Tibial nerve (tissue), 4 donors: ENCODE results near the gene TRIM17. TPM values are rescaled to one million over a fixed set of nuclear protein-coding genes. Genes with fewer than 3 reads are reported as not detected.

Source experiments
- DNase-seq, 2 donors: peaks; one replicate each; pipeline ENCODE4 v3.0.0-alpha.2; 2019; ENCODE audit warnings: low spot score in 2 of 2
- H3K27ac ChIP-seq, 4 donors: fragments of 200-600 bp; sonication (generic) in 3 of 4; one replicate each; pipeline ENCODE4 v1.5.1; 2017 to 2019; ENCODE audit warnings: mild to moderate bottlenecking in 1 of 4
- H3K27me3 ChIP-seq, 2 donors: fragments of 200-600 bp; sonication (generic) in 1 of 2; one replicate each; pipeline versions ENCODE4 v1.5.1 to v1.6.0; 2017 to 2019
- H3K36me3 ChIP-seq, 3 donors: fragments of 200-600 bp; sonication (generic); one replicate each; pipeline ENCODE4 v1.5.1; 2018 to 2019
- H3K4me1 ChIP-seq, 4 donors: fragments of 200-600 bp; sonication (generic) in 3 of 4; one replicate each; pipeline ENCODE4 v1.5.1; 2017 to 2019
- H3K4me3 ChIP-seq, 4 donors: fragments of 200-600 bp; sonication (generic) in 3 of 4; one replicate each; pipeline ENCODE4 v1.5.1; 2017 to 2019; ENCODE audit warnings: mild to moderate bottlenecking in 1 of 4, moderate library complexity in 1 of 4
- H3K9me3 ChIP-seq, 4 donors: fragments of 200-600 bp; sonication (generic) in 3 of 4; one replicate each; pipeline ENCODE4 v1.5.1; 2017 to 2019
- EP300 ChIP-seq, 2 donors: sonication (generic); formaldehyde crosslinking; IDR thresholded peaks; one replicate each; pipeline ENCODE4 v1.6.1; 2017; ENCODE audit warnings: antibody characterized with exemption in 2 of 2, mild to moderate bottlenecking in 1 of 2
- POLR2A ChIP-seq, 2 donors: fragments of 450-650 bp; IDR thresholded peaks; one replicate each; pipeline ENCODE4 v1.6.1; 2017; ENCODE audit warnings: antibody characterized with exemption in 2 of 2, mild to moderate bottlenecking in 2 of 2, moderate library complexity in 2 of 2
- WGBS, 2 donors: methylation state at CpG; one replicate each; pipeline ENCODE4 v1.1.5; 2018; 5-methylcytosine and 5-hydroxymethylcytosine counted together
- total RNA-seq, 4 donors: library from RNA; depleted of rRNA; stranded (reverse); fragments of >200 nt; gene quantifications; one replicate each; pipeline ENCODE4 v1.1.0, GENCODE V29; 2016
- TF ChIP-seq, protein P1 (sequence below), 5 experiments: fragments of 200-600 bp in 3 of 5; fragments of 450-650 bp in 2 of 5; sonication (generic) in 3 of 5; IDR thresholded peaks; one replicate each; pipeline ENCODE4 v1.5.1; 2016 to 2019; ENCODE audit warnings: antibody characterized with exemption in 5 of 5, mild to moderate bottlenecking in 3 of 5, moderate library complexity in 2 of 5

The TRIM17 gene
- total RNA-seq, 4 donors from 2014 or later = 0.63 to 4.2 (median 1.4) TPM; not detected in 1

DNA sequence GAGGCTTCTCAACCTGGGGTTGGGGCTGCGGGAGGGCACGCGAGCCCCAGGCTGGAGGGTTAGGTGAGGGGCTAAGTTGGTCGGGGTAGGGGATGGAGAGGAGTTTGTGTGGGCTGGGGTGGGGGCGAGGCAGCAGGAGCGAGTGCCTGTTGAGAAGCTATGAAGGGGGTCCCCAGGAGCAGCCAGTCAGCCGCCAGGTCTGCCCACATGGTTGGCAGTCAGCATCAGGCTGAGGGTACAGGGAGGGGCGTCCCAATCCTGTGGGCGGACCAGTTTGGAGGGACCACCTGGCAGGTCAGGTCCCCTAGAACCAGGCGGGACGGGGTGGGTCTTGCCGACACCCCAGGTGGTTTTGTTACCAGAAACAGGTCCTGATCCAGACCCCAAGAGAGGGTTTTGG, 400 bp upstream of the TRIM17 start:
- H3K36me3 ChIP-seq = no peaks in the 10 kb centered on the region
- WGBS, 2 donors = 25 to 30% methylated on average over 12 of the region's 12 CpGs
- H3K9me3 ChIP-seq = no peaks in the 10 kb centered on the region
- peak overlapping the region in 3 of 4 donors; percentile 40 to 63 (median 57) for H3K4me3 ChIP-seq
- peaks cover 0 to 37% of the 10 kb centered on the region in 2 donors for H3K27me3 ChIP-seq
- no peak for DNase-seq
- H3K27ac ChIP-seq = no peak overlapping the region
- TF ChIP-seq POLR2A (IDR thresholded peaks at IDR 0.05) = no peak
- TF ChIP-seq EP300 (IDR thresholded peaks at IDR 0.05) = no peak
- TF ChIP-seq, protein P1, sequence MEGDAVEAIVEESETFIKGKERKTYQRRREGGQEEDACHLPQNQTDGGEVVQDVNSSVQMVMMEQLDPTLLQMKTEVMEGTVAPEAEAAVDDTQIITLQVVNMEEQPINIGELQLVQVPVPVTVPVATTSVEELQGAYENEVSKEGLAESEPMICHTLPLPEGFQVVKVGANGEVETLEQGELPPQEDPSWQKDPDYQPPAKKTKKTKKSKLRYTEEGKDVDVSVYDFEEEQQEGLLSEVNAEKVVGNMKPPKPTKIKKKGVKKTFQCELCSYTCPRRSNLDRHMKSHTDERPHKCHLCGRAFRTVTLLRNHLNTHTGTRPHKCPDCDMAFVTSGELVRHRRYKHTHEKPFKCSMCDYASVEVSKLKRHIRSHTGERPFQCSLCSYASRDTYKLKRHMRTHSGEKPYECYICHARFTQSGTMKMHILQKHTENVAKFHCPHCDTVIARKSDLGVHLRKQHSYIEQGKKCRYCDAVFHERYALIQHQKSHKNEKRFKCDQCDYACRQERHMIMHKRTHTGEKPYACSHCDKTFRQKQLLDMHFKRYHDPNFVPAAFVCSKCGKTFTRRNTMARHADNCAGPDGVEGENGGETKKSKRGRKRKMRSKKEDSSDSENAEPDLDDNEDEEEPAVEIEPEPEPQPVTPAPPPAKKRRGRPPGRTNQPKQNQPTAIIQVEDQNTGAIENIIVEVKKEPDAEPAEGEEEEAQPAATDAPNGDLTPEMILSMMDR (IDR thresholded peaks at IDR 0.05) = no peak
- H3K4me1 ChIP-seq = peaks cover 0 to 30% (median 18%) of the 10 kb centered on the region in 4 donors

DNA sequence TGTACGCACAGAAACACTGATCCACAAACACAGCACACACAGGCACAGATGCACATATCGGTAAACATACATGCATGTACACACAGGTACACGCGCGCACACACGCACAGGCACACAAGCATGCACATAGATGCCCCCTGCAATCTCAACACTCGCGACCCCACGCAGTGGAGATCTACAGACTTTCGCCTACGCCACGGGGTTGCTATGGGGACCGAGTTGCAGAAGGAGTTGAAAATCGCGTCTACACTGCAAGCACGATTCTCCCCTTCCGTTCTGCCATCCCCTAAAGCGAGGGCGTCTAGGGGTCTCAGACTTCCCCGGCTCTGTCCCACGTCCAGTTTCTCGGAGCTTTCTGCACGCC, 826 bp downstream of the TRIM17 start:
- WGBS, 2 donors = 17 to 22% methylated on average over 16 to 23 of the region's 23 CpGs
- Histone ChIP-seq H3K9me3 (no peaks in the 10 kb centered on the region), H3K27me3 (peaks cover 0 to 37% of the 10 kb centered on the region in 2 donors), H3K4me3 (peak overlapping the region; percentile 14 to 63 (median 48)), H3K36me3 (peaks cover 0 to 4% (median 0%) of the 10 kb centered on the region in 3 donors), H3K4me1 (peaks cover 0 to 30% (median 18%) of the 10 kb centered on the region in 4 donors), H3K27ac (peak overlapping the region in 1 of 4 donors; percentile 56)
- no peak for DNase-seq
- TF ChIP-seq EP300 (IDR thresholded peaks at IDR 0.05) (no peak), POLR2A (IDR thresholded peaks at IDR 0.05) (no peak)
- TF ChIP-seq, protein P1 (IDR thresholded peaks at IDR 0.05) = no peak

DNA sequence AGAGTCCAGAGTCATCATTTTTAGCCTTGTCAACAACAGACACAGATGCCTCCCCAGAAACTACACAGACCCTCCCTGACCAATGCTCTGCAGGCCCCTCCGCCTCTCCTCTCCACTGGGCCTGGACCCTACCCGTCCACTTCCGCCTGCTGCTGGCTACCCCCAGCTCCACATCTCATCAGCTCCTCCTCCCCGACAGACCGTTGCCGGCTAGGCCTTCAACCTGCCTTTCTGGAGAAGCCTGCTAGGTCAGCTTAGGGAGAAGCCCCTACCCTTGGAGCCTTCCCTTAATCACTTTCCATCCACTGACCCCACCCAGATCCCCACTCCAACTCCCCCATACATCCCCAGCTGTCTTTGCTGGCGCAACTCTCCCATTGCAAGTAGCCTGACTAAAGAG, 1.4 kb downstream of the TRIM17 start:
- TF ChIP-seq, protein P1 (IDR thresholded peaks at IDR 0.05) = no peak
- TF ChIP-seq EP300 (IDR thresholded peaks at IDR 0.05) (no peak), POLR2A (IDR thresholded peaks at IDR 0.05) (no peak)
- Histone ChIP-seq H3K9me3 (no peaks in the 10 kb centered on the region), H3K4me1 (peaks cover 0 to 32% (median 18%) of the 10 kb centered on the region in 4 donors), H3K27ac (no peak overlapping the region), H3K27me3 (peaks cover 0 to 37% of the 10 kb centered on the region in 2 donors), H3K36me3 (peaks cover 0 to 10% (median 0%) of the 10 kb centered on the region in 3 donors), H3K4me3 (no peak overlapping the region)
- WGBS, 2 donors = 38 to 48% methylated on average over 7 of the region's 7 CpGs
- DNase-seq = no peak

GRCh38 chr1:228414511-228415211, 2.0 kb downstream of the TRIM17 start:
- DNase-seq = no peak
- no peaks in the 10 kb centered on the region for H3K9me3 ChIP-seq
- peaks cover 0 to 37% of the 10 kb centered on the region in 2 donors for H3K27me3 ChIP-seq
- H3K36me3 ChIP-seq = peaks cover 0 to 13% (median 0%) of the 10 kb centered on the region in 3 donors
- no peak overlapping the region for H3K27ac ChIP-seq
- WGBS, 2 donors = 81 to 84% methylated on average over 17 to 25 of the region's 25 CpGs
- no peak overlapping the region for H3K4me3 ChIP-seq
- H3K4me1 ChIP-seq = peaks cover 0 to 38% (median 18%) of the 10 kb centered on the region in 4 donors
- TF ChIP-seq POLR2A (IDR thresholded peaks at IDR 0.05) = no peak
- TF ChIP-seq EP300 (IDR thresholded peaks at IDR 0.05) = no peak
- TF ChIP-seq, protein P1 (IDR thresholded peaks at IDR 0.05) = no peak

GRCh38 chr1:228413241-228414010, 3.2 kb downstream of the TRIM17 start:
- TF ChIP-seq POLR2A (IDR thresholded peaks at IDR 0.05) = no peak
- 87 to 88% methylated on average over 10 of the region's 10 CpGs for WGBS, 2 donors
- H3K27ac ChIP-seq = no peak overlapping the region
- no peak for DNase-seq
- peaks cover 0 to 32% of the 10 kb centered on the region in 2 donors for H3K27me3 ChIP-seq
- H3K9me3 ChIP-seq = no peaks in the 10 kb centered on the region
- no peak overlapping the region for H3K4me3 ChIP-seq
- peaks cover 0 to 50% (median 18%) of the 10 kb centered on the region in 4 donors for H3K4me1 ChIP-seq
- peaks cover 0 to 13% (median 0%) of the 10 kb centered on the region in 3 donors for H3K36me3 ChIP-seq
